GM19023 (cell line): ENCODE data around the gene UTP18.
"Not testable (repeated sequence)": the region's sequence is repeated elsewhere in the genome, so short reads cannot be mapped to it uniquely, and the experiment has no call there.

Source experiments
- ATAC-seq: cut with Tn5 transposase; IDR thresholded peaks from one replicate; pipeline ENCODE4 v1.9.1; 2021; ENCODE audit warnings: mild to moderate bottlenecking, moderate library complexity; ENCODE audit not compliant: unreplicated experiment

The UTP18 gene

DNA sequence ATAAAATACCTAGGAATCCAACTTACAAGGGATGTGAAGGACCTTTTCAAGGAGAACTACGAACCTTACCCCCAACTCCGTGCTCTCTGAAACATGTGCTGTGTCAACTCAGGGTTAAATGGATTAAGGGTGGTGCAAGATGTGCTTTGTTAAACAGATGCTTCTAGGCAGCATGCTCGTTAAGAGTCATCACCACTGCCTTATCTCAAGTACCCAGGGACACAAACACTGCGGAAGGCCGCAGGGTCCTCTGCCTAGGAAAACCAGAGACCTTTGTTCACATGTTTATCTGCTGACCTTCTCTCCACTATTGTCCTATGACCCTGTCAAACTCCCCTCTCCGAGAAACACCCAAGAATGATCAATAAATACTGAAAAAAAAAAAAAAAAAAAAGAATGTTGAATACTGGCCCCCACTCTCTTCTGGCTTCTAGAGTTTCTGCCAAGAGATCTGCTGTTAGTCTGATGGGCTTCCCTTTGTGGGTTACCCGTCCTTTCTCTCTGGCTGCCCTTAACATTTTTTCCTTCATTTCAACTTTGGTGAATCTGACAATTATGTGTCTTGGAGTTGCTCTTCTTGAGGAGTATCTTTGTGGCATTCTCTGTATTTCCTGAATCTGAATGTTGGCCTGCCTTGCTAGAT is 70.6 kb downstream of the UTP18 start:
- ATAC-seq = not testable (repeated sequence)

DNA sequence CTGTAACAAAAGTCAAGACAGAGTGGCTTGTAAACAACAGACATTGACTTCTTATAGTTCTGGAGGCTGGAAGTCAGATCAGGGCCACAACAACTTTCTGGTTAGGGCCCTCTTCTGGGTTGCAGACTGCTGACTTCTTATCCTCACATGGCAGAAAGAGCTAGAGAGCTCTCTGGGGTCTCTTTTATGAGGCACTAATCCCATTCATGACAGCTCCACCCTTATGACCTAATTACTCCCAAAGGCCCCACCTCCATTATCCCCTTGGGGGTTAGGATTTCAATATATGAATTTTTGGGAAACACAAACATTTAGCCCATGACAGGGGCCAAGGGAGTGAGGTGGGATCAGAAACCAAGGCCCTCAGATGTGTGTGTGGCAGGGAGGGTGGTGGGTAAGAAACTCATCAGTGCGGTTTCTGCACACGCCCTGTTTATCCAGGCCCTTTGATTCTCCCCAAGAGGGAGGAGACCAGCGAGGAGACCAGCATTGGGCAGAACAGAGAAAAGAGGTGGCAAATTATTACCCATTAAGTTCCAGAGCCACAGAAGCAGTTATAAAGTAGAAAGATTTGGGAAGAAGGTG is 74.8 kb downstream of the UTP18 start:
- ATAC-seq = no peak

DNA sequence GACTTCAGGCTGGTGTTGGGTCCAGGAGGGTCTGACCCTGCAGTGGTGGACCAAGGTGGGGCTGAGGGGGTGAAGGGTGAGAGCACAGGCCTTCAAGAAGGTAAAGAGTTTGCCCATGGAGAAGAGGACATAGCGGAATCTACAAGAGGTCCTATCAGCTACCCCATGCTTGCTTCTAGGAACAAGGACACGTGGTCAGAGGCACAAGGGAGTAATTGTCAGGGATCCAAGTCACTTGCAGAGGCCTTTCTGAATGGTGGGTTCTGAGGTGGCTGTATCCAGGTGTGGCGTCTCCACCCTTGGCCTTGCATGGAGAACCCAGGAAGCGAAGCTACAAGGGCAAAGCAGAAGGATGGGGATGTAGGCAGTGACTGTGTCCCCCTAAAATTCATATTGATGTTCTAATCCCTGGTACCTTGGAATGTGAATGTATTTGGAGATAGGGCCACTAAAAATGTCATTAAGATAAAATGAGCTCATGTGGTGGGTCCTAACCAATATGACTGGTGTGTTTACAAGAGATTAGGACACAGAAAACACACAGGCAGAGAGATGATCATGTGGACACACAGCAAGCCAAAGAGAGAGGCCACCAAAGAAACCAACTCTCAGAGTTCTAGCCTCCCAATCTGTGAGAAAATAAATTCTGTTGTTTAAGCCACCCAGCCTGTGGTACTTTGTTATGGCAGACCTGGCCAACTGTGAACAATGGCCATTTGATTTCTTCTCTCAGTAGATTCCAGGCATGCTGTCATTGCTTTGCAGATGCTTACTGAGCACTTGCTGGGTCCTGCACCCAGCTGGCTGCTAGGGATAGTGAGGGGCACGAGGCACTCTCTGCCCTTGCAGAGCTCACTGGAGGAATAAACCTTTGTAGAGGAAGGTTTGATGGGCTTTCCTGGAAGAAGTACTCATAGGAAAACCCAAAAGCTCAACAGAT is 75.8 kb downstream of the UTP18 start:
- ATAC-seq = no peak

DNA sequence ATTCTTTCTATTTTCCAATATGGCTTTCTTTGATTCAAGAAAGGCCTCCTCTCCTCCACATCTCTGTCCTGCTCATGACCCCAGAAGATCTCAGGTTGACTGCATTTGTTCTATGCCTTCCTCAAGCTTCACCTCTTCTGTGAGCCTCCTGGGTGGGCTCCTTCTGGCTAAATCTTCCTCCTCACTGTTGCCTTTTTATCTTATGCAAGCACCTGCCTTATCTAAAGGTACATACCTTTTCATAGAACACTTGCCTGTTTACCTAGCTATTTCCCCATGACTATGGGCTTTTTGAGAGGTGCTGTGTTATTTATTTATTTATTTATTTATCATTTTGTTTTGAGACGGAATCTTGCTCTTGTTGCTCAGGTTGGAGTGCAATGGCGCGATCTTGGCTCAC is 81.1 kb downstream of the UTP18 start:
- no peak for ATAC-seq

DNA sequence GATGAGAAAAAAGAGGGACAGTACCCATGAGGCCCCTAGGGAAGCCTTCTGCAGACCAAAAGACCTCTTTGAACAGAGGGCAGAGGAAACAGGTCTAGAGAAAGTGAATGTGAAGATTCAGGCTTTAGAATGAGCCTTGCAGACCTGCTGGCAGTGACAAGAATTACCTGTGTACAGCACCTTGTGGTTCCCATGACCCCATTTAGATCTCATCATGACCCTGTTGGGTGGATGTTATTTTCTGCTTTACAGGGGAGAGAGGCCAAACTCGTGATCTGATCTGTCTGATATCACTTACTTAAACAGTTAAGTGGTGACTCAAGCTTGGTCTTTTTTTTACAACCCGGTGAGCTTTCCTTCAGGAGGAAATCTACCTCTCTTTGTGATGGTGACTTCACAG is 81.9 kb downstream of the UTP18 start:
- no peak for ATAC-seq

DNA sequence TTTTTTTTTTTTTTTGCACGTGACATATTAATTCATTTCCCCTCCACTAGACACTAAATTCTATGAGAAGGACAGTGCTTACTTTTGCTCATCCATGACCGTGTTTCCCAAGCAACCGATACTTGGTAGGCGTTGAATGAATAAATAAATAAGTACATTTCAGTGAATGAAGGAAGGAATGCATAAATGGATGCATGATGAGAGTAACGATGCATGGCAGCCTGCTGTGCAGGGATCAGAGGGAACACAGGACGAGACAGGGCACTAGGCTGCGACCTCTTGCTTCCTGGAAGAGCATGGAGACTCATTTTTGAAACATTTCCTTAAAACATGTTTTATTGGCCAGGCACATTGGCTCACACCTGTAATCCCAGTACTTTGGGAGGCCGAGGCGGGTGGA is 84.2 kb downstream of the UTP18 start:
- ATAC-seq = no peak

DNA sequence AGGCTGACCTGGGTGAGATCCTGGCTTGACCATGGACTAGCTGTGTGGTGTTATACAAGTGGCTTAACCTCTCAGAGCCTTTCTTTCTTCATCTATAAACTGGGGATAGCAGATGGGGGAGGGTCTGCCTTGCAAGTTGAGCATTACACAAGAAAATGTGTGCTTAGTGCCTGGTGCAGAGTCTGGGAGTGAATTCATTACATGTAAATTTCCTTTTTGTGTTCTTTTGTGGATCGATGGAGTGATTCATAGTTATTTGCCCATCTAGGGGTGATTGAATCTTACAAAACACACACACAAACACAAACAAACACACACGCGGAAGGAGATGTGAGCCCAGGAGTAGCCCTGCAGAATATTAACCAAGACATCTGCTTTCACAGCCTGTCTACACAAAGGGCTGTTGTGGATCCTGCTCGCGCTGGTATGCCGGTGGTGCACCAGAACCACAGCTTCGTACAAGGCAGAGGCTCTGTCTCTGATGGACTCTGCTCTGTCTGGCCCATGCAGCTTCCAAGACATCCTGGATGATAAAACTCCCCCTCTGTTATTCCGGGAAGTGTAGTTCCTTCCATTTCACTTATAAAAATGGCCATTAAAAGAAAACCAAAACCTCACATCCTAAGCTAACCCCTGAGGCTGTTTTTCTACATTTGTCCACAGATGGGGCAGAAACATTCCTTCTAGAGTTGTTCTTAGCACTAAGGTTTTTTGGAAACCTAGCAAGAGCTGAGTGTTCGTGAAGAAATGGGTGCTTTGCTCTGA is 86.1 kb downstream of the UTP18 start:
- no peak for ATAC-seq
